GM19324 (cell line): Measurements from ENCODE around the gene UVRAG.

Source experiments
- ATAC-seq: cut with Tn5 transposase; IDR thresholded peaks from one replicate; pipeline ENCODE4 v1.9.1; 2021; ENCODE audit warnings: mild to moderate bottlenecking, moderate library complexity; ENCODE audit not compliant: unreplicated experiment, low FRiP score

The UVRAG gene

GRCh38 chr11:75814677-75815344, at the start of gene UVRAG:
Gene UVRAG (plus strand): TSS chr11:75815210. CDS start chr11:75815408, 198 bp downstream.
- ATAC-seq: peak; percentile 83

- ATAC-seq: no peak
Observed at GRCh38 chr11:75766443-75767227, 48.4 kb upstream of the UVRAG start.

- no peak for ATAC-seq
Observed at GRCh38 chr11:75767228-75767572, 47.8 kb upstream of the UVRAG start.

- no peak for ATAC-seq
Observed at GRCh38 chr11:75767793-75768111, 47.3 kb upstream of the UVRAG start.

- peak; percentile 65 for ATAC-seq
Observed at GRCh38 chr11:75768112-75768908, 46.7 kb upstream of the UVRAG start, which contains the start of gene DGAT2. Gene DGAT2 (plus strand): TSS chr11:75768778. CDS start chr11:75768992, 214 bp downstream.

GRCh38 chr11:75768909-75769771, 45.9 kb upstream of the UVRAG start:
- no peak for ATAC-seq

- no peak for ATAC-seq
Observed at GRCh38 chr11:75770102-75770501, 44.9 kb upstream of the UVRAG start.

- no peak for ATAC-seq
Observed at GRCh38 chr11:75771646-75772410, 43.2 kb upstream of the UVRAG start.

GRCh38 chr11:75773595-75774353, 41.2 kb upstream of the UVRAG start:
- peak; percentile 72 for ATAC-seq

GRCh38 chr11:75775056-75775455, 40.0 kb upstream of the UVRAG start:
- no peak for ATAC-seq

- no peak for ATAC-seq
Observed at GRCh38 chr11:75776546-75776945, 38.5 kb upstream of the UVRAG start.

GRCh38 chr11:75777461-75778110, 37.4 kb upstream of the UVRAG start:
- ATAC-seq: no peak

- ATAC-seq: no peak
Observed at GRCh38 chr11:75778962-75779361, 36.0 kb upstream of the UVRAG start.

GRCh38 chr11:75779960-75780359, 35.0 kb upstream of the UVRAG start:
- no peak for ATAC-seq

- no peak for ATAC-seq
Observed at GRCh38 chr11:75780888-75781287, 34.1 kb upstream of the UVRAG start.

GRCh38 chr11:75781296-75781695, 33.7 kb upstream of the UVRAG start:
- ATAC-seq: no peak

GRCh38 chr11:75781831-75782230, 33.2 kb upstream of the UVRAG start:
- ATAC-seq: no peak

GRCh38 chr11:75782540-75783263, 32.3 kb upstream of the UVRAG start:
- ATAC-seq: no peak
